A549 treated with GW870086 at 1 μM for 4 hours (cell line): Measurements from ENCODE around the gene OR8G1. TPM values are rescaled to one million over a fixed set of nuclear protein-coding genes. Genes with fewer than 3 reads are reported as not detected.

Experiments
- total RNA-seq: library from RNA; stranded (reverse); fragments of 200-300 nt; extraction: Qiagen RNA extraction; gene quantifications from 5 replicates; pipeline ENCODE4 v1.2.3, GENCODE V29; 2022; ENCODE audit warnings: low read depth

The OR8G1 gene
- total RNA-seq, result not detected in 5 replicates

GRCh38 chr11:124240621-124241397 lies at the start of gene OR8G1:
Gene OR8G1 (plus strand): TSS chr11:124241095. CDS start chr11:124249676, 8,581 bp downstream.

DNA sequence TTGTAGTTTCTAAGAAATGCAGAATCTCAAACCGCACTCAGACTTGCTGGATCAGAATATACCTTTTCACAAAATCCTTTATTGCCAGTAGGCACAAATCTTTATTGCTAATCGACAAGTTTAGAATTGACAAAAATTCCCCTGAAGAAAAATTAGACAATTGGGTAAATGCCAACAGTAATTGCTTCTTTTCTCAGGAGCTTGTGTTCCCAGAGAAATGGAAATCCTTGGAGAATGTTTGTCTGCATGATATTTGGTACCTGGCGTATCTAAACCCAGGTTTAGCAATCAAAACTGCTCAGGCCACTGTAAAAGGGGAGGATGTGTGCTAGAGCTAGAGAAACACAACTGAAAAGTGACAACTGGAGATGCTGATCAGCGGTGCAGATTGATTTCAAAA lies 15.2 kb downstream of the OR8G1 start, which contains the start of gene OR8G5:
TSS of gene OR8G5 (plus strand) at position 301 of the 400 bp plus-strand sequence. CDS start 8,556 bp downstream, outside the sequence.

Other genes with a start within 250 kb of the OR8G1 start
- gene OR10G6, start 245.9 kb upstream of the OR8G1 start, total RNA-seq, result not detected in 5 replicates
- not detected in 5 replicates for gene OR10G4, start 228.1 kb upstream of the OR8G1 start, total RNA-seq
- gene OR10G9, start 218.1 kb upstream of the OR8G1 start, total RNA-seq, result not detected in 5 replicates
- gene OR10G8, start 214.3 kb upstream of the OR8G1 start, total RNA-seq, result not detected in 5 replicates
- gene OR10G7, start 199.8 kb upstream of the OR8G1 start, total RNA-seq, result not detected in 5 replicates
- 0.21 to 0.34 TPM (median 0.27 TPM) in 5 replicates for gene VWA5A, start 125.6 kb upstream of the OR8G1 start, total RNA-seq
- gene OR10D3, start 57.8 kb upstream of the OR8G1 start, total RNA-seq, result not detected in 5 replicates
- not detected in 5 replicates for gene OR8G5, start 15.3 kb downstream of the OR8G1 start, total RNA-seq
- not detected in 5 replicates for gene OR8D1, start 72.9 kb downstream of the OR8G1 start, total RNA-seq
- not detected in 5 replicates for gene OR8D2, start 79.1 kb downstream of the OR8G1 start, total RNA-seq
- not detected in 5 replicates for gene OR8B2, start 143.4 kb downstream of the OR8G1 start, total RNA-seq
- gene OR8B3, start 157.9 kb downstream of the OR8G1 start, total RNA-seq, result not detected in 5 replicates
- gene OR8B4, start 183.8 kb downstream of the OR8G1 start, total RNA-seq, result not detected in 5 replicates
- not detected in 5 replicates for gene OR8B8, start 204.6 kb downstream of the OR8G1 start, total RNA-seq